Measurements from ENCODE around the gene R3HDM2.

The R3HDM2 gene

GRCh38 chr12:57240066-57240921 is 190.5 kb downstream of the R3HDM2 start:
- DNase-seq (ENCODE audit: low spot score), result peak; percentile 77

- no peak for DNase-seq (ENCODE audit: low spot score)
Measured at GRCh38 chr12:57239587-57240065, 191.2 kb downstream of the R3HDM2 start.

- DNase-seq (ENCODE audit: low spot score), result peak; percentile 85
Measured at GRCh38 chr12:57238854-57239554, 191.8 kb downstream of the R3HDM2 start.

GRCh38 chr12:57237932-57238853 is 192.7 kb downstream of the R3HDM2 start:
- no peak for DNase-seq (ENCODE audit: low spot score)

GRCh38 chr12:57237596-57237931 is 193.3 kb downstream of the R3HDM2 start:
- DNase-seq (ENCODE audit: low spot score), result no peak

GRCh38 chr12:57236925-57237595 is 193.8 kb downstream of the R3HDM2 start:
- no peak for DNase-seq (ENCODE audit: low spot score)

- no peak for DNase-seq (ENCODE audit: low spot score)
Measured at GRCh38 chr12:57236201-57236924, 194.5 kb downstream of the R3HDM2 start.

GRCh38 chr12:57235728-57236131 is 195.1 kb downstream of the R3HDM2 start:
- no peak for DNase-seq (ENCODE audit: low spot score)

- DNase-seq (ENCODE audit: low spot score), result no peak
Measured at GRCh38 chr12:57235017-57235727, 195.7 kb downstream of the R3HDM2 start.

GRCh38 chr12:57234571-57235016 is 196.2 kb downstream of the R3HDM2 start:
- no peak for DNase-seq (ENCODE audit: low spot score)

GRCh38 chr12:57234233-57234570 is 196.6 kb downstream of the R3HDM2 start:
- no peak for DNase-seq (ENCODE audit: low spot score)

- no peak for DNase-seq (ENCODE audit: low spot score)
Measured at GRCh38 chr12:57233357-57234232, 197.2 kb downstream of the R3HDM2 start.

GRCh38 chr12:57232156-57232756 is 198.6 kb downstream of the R3HDM2 start:
- DNase-seq (ENCODE audit: low spot score), result no peak

GRCh38 chr12:57231276-57232021 is 199.4 kb downstream of the R3HDM2 start:
- DNase-seq (ENCODE audit: low spot score), result no peak

- DNase-seq (ENCODE audit: low spot score), result no peak
Measured at GRCh38 chr12:57230381-57231155, 200.3 kb downstream of the R3HDM2 start.

GRCh38 chr12:57229634-57230380 is 201.0 kb downstream of the R3HDM2 start, which contains the start of gene SHMT2:
Gene SHMT2 (plus strand): TSS chr12:57229711. CDS start chr12:57229779, 68 bp downstream.
- DNase-seq (ENCODE audit: low spot score), result peak; percentile 95
